HepG2 (cell line): Measurements from ENCODE around the gene ACSM5. TPM values are rescaled to one million over a fixed set of nuclear protein-coding genes. Genes with fewer than 3 reads are reported as not detected.

Experiments used
- ARNT2 ChIP-seq: sonication (generic); formaldehyde crosslinking; IDR thresholded peaks from 2 replicates; pipeline ENCODE4 v1.8.0; 2022; ENCODE audit warnings: mild to moderate bottlenecking, low read depth, missing genetic modification reagents, moderate library complexity
- ATF1 ChIP-seq: IDR thresholded peaks from 2 replicates; pipeline ENCODE4 v1.6.1; 2016; ENCODE audit warnings: mild to moderate bottlenecking, control low read depth
- HOXA5 ChIP-seq: sonication (generic); formaldehyde crosslinking; IDR thresholded peaks from 2 replicates; pipeline ENCODE4 v1.4.0; 2020; ENCODE audit warnings: missing genetic modification reagents
- MTF1 ChIP-seq: sonication (generic); formaldehyde crosslinking; IDR thresholded peaks from 2 replicates; pipeline ENCODE4 v1.5.0; 2020; ENCODE audit warnings: missing genetic modification reagents
- MYC ChIP-seq: sonication (generic); formaldehyde crosslinking; IDR thresholded peaks from 2 replicates; pipeline ENCODE4 v1.9.0; 2021; ENCODE audit warnings: missing genetic modification reagents, borderline replicate concordance
- NR2F2 ChIP-seq: IDR thresholded peaks from 2 replicates; pipeline ENCODE4 v1.6.1; 2012; ENCODE audit warnings: low read depth, inconsistent platforms, borderline replicate concordance
- TGIF2 ChIP-seq: IDR thresholded peaks from 2 replicates; pipeline ENCODE4 v1.6.1; 2016; ENCODE audit warnings: control low read depth, missing compliant biosample characterization
- ZNF143 ChIP-seq: sonication (generic); formaldehyde crosslinking; IDR thresholded peaks from 2 replicates; pipeline ENCODE4 v1.4.0; 2020; ENCODE audit warnings: missing genetic modification reagents
- ZNF331 ChIP-seq: sonication (generic); formaldehyde crosslinking; IDR thresholded peaks from 2 replicates; pipeline ENCODE4 v1.4.0; 2020; ENCODE audit warnings: missing genetic modification reagents
- ZNF781 ChIP-seq: sonication (generic); formaldehyde crosslinking; IDR thresholded peaks from 2 replicates; pipeline ENCODE4 v1.5.1; 2020; ENCODE audit warnings: borderline replicate concordance, mild to moderate bottlenecking, missing genetic modification reagents; ENCODE audit errors: not compliant biosample characterization
- polyA plus RNA-seq, 8 experiments: library from polyadenylated mRNA; depleted of rRNA in 3 of 8; stranded (reverse) in 7 of 8; unstranded in 1 of 8; fragments of >200 nt; fragmentation: Illumina TruSeq in 4 of 8; extraction: Trizol in 4 of 8; gene quantifications; 2 replicates each; pipeline versions ENCODE4 v1.2.1 to v1.2.3, GENCODE V29; 2011 to 2016; ENCODE audit warnings: low read depth in 4 of 8, missing spikeins in 1 of 8, mixed read lengths in 1 of 8; ENCODE audit not compliant: insufficient read depth in 1 of 8
- total RNA-seq, 5 experiments: library from RNA; depleted of rRNA; stranded (reverse); fragments of >200 nt; fragmentation: Illumina TruSeq; extraction: Trizol; gene quantifications; 2 replicates each; pipeline ENCODE4 v1.2.3, GENCODE V29; 2016; ENCODE audit warnings: low read depth in 1 of 5
- TF ChIP-seq, protein P1 (sequence below): sonication (generic); formaldehyde crosslinking; IDR thresholded peaks from 2 replicates; pipeline ENCODE4 v1.5.1; 2020; ENCODE audit warnings: mild to moderate bottlenecking, missing genetic modification reagents, moderate library complexity
- TF ChIP-seq, protein P2 (sequence below): sonication (generic); formaldehyde crosslinking; IDR thresholded peaks from 2 replicates; pipeline ENCODE4 v1.5.1; 2020; ENCODE audit warnings: missing genetic modification reagents, mild to moderate bottlenecking, borderline replicate concordance
- TF ChIP-seq, protein P3 (sequence below): sonication (generic); formaldehyde crosslinking; IDR thresholded peaks from 2 replicates; pipeline ENCODE4 v1.4.0; 2020; ENCODE audit warnings: missing genetic modification reagents, borderline replicate concordance
- TF ChIP-seq, protein P4 (sequence below): sonication (generic); formaldehyde crosslinking; IDR thresholded peaks from 2 replicates; pipeline ENCODE4 v1.4.0; 2020; ENCODE audit warnings: missing genetic modification reagents
- TF ChIP-seq, protein P5 (sequence below): sonication (generic); formaldehyde crosslinking; IDR thresholded peaks from 2 replicates; pipeline ENCODE4 v1.5.1; 2020; ENCODE audit warnings: missing genetic modification reagents, mild to moderate bottlenecking, borderline replicate concordance

The ACSM5 gene
- total and polyA plus RNA-seq, 2 of the 13 experiments (the other 11 are each of a cell fraction or from before 2014, with no cell fraction given): 9.1 to 15.0 TPM

DNA sequence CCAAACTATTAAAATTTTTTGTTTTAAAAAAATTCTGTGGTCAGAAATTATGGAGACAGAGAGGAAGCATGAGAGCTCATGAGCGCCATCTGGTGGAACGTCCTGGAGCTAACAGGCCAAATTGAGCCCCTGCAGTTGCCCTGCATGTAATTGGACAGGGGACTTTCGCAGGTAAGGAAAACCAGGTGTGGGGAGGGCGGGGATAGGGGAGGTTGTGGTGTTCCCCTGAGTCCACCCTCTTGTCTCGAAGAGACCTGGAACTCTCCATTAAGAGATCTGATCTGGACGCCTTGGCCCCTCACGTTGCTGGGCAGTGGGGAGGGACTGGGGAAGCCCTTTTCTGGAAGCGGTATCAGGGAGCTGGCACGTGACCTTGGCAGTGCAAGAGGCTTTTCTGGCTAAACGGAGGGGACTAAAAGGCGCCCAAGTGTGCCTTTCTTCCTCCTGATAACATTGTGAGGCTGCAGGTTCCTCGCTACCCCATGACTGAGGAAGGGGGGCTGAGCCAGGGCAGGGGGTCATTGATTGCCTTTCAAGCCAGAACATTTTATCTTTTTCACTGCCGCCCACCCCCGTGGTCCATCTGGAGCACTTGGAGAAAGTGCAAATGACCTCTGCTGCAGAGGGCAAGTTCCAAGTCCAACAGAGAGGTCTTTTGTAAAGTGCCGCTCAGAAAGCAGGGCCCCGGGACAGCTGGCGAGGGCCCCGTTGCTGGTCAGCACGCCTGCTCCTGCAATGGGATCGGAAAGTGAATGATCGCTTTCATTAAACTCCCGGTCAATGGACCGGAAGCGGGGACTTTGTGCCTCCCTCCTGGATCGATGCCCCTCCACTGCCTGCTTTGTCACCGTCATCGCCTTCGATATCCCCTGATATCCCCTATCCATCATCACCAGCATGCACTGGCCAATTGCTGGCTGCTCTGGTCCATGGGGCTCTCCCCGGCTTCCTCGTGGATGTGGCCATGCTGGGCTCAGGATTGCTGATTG lies 23.2 kb upstream of the ACSM5 start (continued):
- TF ChIP-seq, protein P1, sequence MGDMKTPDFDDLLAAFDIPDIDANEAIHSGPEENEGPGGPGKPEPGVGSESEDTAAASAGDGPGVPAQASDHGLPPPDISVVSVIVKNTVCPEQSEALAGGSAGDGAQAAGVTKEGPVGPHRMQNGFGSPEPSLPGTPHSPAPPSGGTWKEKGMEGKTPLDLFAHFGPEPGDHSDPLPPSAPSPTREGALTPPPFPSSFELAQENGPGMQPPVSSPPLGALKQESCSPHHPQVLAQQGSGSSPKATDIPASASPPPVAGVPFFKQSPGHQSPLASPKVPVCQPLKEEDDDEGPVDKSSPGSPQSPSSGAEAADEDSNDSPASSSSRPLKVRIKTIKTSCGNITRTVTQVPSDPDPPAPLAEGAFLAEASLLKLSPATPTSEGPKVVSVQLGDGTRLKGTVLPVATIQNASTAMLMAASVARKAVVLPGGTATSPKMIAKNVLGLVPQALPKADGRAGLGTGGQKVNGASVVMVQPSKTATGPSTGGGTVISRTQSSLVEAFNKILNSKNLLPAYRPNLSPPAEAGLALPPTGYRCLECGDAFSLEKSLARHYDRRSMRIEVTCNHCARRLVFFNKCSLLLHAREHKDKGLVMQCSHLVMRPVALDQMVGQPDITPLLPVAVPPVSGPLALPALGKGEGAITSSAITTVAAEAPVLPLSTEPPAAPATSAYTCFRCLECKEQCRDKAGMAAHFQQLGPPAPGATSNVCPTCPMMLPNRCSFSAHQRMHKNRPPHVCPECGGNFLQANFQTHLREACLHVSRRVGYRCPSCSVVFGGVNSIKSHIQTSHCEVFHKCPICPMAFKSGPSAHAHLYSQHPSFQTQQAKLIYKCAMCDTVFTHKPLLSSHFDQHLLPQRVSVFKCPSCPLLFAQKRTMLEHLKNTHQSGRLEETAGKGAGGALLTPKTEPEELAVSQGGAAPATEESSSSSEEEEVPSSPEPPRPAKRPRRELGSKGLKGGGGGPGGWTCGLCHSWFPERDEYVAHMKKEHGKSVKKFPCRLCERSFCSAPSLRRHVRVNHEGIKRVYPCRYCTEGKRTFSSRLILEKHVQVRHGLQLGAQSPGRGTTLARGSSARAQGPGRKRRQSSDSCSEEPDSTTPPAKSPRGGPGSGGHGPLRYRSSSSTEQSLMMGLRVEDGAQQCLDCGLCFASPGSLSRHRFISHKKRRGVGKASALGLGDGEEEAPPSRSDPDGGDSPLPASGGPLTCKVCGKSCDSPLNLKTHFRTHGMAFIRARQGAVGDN (CRISPR knock-in tag): peak; percentile 89
- TF ChIP-seq ARNT2 (CRISPR knock-in tag) (peak; percentile 37; the same call in 1 of the 2 replicates), ZNF781 (peak; percentile 95), ZNF143 (CRISPR knock-in tag) (no peak), MTF1 (CRISPR knock-in tag) (no peak), MYC (CRISPR knock-in tag) (peak; percentile 45; the same call in 1 of the 2 replicates), HOXA5 (no peak; the same call in none of the 2 replicates), NR2F2 (peak; percentile 86), ATF1 (no peak), TGIF2 (CRISPR knock-in tag) (no peak), ZNF331 (CRISPR knock-in tag) (peak; percentile 43; the same call in 1 of the 2 replicates)
- TF ChIP-seq, protein P2, sequence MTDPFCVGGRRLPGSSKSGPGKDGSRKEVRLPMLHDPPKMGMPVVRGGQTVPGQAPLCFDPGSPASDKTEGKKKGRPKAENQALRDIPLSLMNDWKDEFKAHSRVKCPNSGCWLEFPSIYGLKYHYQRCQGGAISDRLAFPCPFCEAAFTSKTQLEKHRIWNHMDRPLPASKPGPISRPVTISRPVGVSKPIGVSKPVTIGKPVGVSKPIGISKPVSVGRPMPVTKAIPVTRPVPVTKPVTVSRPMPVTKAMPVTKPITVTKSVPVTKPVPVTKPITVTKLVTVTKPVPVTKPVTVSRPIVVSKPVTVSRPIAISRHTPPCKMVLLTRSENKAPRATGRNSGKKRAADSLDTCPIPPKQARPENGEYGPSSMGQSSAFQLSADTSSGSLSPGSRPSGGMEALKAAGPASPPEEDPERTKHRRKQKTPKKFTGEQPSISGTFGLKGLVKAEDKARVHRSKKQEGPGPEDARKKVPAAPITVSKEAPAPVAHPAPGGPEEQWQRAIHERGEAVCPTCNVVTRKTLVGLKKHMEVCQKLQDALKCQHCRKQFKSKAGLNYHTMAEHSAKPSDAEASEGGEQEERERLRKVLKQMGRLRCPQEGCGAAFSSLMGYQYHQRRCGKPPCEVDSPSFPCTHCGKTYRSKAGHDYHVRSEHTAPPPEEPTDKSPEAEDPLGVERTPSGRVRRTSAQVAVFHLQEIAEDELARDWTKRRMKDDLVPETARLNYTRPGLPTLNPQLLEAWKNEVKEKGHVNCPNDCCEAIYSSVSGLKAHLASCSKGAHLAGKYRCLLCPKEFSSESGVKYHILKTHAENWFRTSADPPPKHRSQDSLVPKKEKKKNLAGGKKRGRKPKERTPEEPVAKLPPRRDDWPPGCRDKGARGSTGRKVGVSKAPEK (CRISPR knock-in tag): peak; percentile 99
- TF ChIP-seq, protein P3, sequence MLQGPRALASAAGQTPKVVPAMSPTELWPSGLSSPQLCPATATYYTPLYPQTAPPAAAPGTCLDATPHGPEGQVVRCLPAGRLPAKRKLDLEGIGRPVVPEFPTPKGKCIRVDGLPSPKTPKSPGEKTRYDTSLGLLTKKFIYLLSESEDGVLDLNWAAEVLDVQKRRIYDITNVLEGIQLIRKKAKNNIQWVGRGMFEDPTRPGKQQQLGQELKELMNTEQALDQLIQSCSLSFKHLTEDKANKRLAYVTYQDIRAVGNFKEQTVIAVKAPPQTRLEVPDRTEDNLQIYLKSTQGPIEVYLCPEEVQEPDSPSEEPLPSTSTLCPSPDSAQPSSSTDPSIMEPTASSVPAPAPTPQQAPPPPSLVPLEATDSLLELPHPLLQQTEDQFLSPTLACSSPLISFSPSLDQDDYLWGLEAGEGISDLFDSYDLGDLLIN (CRISPR knock-in tag): 0 out of 2 replicates have a peak, but pooled peaks have one; percentile 25
- TF ChIP-seq, protein P4, sequence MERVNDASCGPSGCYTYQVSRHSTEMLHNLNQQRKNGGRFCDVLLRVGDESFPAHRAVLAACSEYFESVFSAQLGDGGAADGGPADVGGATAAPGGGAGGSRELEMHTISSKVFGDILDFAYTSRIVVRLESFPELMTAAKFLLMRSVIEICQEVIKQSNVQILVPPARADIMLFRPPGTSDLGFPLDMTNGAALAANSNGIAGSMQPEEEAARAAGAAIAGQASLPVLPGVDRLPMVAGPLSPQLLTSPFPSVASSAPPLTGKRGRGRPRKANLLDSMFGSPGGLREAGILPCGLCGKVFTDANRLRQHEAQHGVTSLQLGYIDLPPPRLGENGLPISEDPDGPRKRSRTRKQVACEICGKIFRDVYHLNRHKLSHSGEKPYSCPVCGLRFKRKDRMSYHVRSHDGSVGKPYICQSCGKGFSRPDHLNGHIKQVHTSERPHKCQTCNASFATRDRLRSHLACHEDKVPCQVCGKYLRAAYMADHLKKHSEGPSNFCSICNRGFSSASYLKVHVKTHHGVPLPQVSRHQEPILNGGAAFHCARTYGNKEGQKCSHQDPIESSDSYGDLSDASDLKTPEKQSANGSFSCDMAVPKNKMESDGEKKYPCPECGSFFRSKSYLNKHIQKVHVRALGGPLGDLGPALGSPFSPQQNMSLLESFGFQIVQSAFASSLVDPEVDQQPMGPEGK (CRISPR knock-in tag): peak; percentile 68
- TF ChIP-seq, protein P5, sequence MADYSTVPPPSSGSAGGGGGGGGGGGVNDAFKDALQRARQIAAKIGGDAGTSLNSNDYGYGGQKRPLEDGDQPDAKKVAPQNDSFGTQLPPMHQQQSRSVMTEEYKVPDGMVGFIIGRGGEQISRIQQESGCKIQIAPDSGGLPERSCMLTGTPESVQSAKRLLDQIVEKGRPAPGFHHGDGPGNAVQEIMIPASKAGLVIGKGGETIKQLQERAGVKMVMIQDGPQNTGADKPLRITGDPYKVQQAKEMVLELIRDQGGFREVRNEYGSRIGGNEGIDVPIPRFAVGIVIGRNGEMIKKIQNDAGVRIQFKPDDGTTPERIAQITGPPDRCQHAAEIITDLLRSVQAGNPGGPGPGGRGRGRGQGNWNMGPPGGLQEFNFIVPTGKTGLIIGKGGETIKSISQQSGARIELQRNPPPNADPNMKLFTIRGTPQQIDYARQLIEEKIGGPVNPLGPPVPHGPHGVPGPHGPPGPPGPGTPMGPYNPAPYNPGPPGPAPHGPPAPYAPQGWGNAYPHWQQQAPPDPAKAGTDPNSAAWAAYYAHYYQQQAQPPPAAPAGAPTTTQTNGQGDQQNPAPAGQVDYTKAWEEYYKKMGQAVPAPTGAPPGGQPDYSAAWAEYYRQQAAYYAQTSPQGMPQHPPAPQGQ: 0 out of 2 replicates have a peak, but pooled peaks have one; percentile 78
